Stimulated activated CD4-positive, alpha-beta T cell treated with anti-CD3 and anti-CD28 coated beads, Interleukin-2, amount 100 ng/mL, for 4 hours (primary cell): Measurements from ENCODE around the gene SYT17.

Experiments used
- DNase-seq: peaks from one replicate; pipeline ENCODE4 v3.0.0-alpha.2; 2020; ENCODE audit warnings: low read depth

Gene SYT17

GRCh38 chr16:19264123-19264673, 96.2 kb downstream of the SYT17 start:
- DNase-seq, result no peak

- DNase-seq, result no peak
Observed at GRCh38 chr16:19265380-19265930, 97.4 kb downstream of the SYT17 start.

- no peak for DNase-seq
Observed at GRCh38 chr16:19266774-19267173, 98.7 kb downstream of the SYT17 start.

GRCh38 chr16:19269098-19269497, 101.1 kb downstream of the SYT17 start:
- no peak for DNase-seq

GRCh38 chr16:19274165-19274797, 106.2 kb downstream of the SYT17 start:
- DNase-seq, result no peak

GRCh38 chr16:19278403-19278802, 110.4 kb downstream of the SYT17 start:
- no peak for DNase-seq

GRCh38 chr16:19281246-19281645, 113.2 kb downstream of the SYT17 start:
- DNase-seq, result no peak

GRCh38 chr16:19282101-19282500, 114.1 kb downstream of the SYT17 start:
- DNase-seq, result no peak

- DNase-seq, result no peak
Observed at GRCh38 chr16:19283637-19284036, 115.6 kb downstream of the SYT17 start.

GRCh38 chr16:19284207-19284606, 116.2 kb downstream of the SYT17 start:
- DNase-seq, result no peak

- DNase-seq, result no peak
Observed at GRCh38 chr16:19285431-19285830, 117.4 kb downstream of the SYT17 start, which contains the start of gene CLEC19A. Gene CLEC19A, plus strand, starts transcription at chr16:19285731. Its CDS starts 121 bp downstream, at chr16:19285852.

GRCh38 chr16:19286827-19287226, 118.8 kb downstream of the SYT17 start:
- DNase-seq, result no peak

- DNase-seq, result no peak
Observed at GRCh38 chr16:19287241-19287640, 119.2 kb downstream of the SYT17 start.

GRCh38 chr16:19288872-19289799, 121.1 kb downstream of the SYT17 start:
- no peak for DNase-seq

- no peak for DNase-seq
Observed at GRCh38 chr16:19289811-19290485, 121.9 kb downstream of the SYT17 start.

- no peak for DNase-seq
Observed at GRCh38 chr16:19290860-19291259, 122.8 kb downstream of the SYT17 start.

- no peak for DNase-seq
Observed at GRCh38 chr16:19291475-19291874, 123.4 kb downstream of the SYT17 start.

- no peak for DNase-seq
Observed at GRCh38 chr16:19292186-19292585, 124.1 kb downstream of the SYT17 start.

- DNase-seq, result no peak
Observed at GRCh38 chr16:19294156-19294649, 126.2 kb downstream of the SYT17 start.

- no peak for DNase-seq
Observed at GRCh38 chr16:19295393-19295792, 127.4 kb downstream of the SYT17 start.

GRCh38 chr16:19297454-19297853, 129.4 kb downstream of the SYT17 start:
- no peak for DNase-seq

- DNase-seq, result no peak
Observed at GRCh38 chr16:19299565-19299964, 131.5 kb downstream of the SYT17 start.
